SK-N-MC (cell line): ENCODE data around the gene FNTB.

Experiments used
- EZH2 ChIP-seq: fragments of 200-600 bp; sonication (generic); IDR thresholded peaks from one replicate; pipeline ENCODE4 v1.6.1; 2017; ENCODE audit warnings: antibody characterized with exemption
- FOXP2 ChIP-seq: optimal IDR thresholded peaks from 2 replicates; pipeline ENCODE3; 2011; ENCODE audit warnings: mild to moderate bottlenecking, moderate library complexity; ENCODE audit not compliant: insufficient read depth; ENCODE audit errors: extremely low read length, control extremely low read depth

DNA sequence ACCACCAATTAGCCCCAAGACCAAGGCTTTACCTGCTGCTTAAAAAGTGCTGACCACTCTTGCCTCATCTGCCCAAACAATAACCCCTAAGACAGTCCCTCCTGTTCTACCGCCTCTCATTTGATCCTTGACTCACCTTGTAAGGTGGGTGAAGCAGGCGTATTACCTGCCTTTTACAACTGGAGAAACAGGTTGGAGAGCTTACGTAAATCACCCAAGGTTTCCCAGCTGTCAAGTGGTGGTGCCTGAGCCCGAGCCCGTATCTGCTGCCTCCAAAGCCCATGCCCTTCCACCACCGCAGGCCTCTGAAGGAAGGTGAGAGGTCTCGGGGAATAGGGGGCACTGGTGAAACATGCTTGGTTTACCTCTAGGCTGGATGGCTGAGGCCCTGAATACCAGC lies 79.0 kb downstream of the FNTB start:
- TF ChIP-seq EZH2 (no peak), FOXP2 (no peak)
